ENCODE measurements around the gene ARL4C. TPM values are rescaled to one million over a fixed set of nuclear protein-coding genes. Genes with fewer than 3 reads are reported as not detected.

The ARL4C gene
- total and polyA plus RNA-seq, 2 of the 8 experiments (the other 6 are each of a cell fraction or from before 2014, with no cell fraction given): 7.0 to 16.9 TPM

DNA sequence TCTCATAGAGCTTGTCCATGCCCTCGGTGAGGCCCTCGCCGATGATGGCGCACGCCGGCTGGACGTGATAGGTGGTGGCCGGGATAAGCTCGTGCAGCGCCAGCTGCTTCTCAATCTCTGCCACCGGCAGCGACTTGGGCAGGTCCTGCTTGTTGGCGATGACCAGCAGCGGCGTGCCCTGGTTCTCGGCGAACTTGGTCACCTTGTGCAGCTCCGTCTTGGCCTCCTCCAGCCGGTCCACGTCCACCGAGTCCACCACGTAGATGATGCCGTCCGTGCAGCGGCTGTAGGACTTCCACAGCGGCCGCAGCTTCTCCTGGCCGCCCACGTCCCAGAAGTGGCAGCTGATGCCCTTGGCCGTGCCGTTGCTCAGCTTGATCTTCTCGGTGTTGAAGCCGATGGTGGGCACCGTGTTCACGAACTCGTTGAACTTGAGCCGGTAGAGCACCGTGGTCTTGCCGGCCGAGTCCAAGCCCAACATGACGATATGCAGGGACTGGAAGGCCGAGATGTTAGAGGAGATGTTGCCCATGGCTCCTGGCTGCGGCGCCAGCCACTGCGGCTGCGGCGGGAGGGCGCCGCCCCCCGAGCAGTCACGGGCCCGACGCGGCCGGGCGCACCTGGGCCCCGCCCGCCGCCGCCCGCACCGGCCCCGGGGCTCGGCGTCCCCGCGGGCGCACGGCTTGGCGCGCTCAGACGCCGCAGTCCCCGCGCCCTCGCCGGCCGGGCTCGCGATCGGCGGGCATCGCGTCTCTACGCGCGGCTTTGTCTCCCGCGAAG, 636 bp downstream of the ARL4C start:
- ChIA-PET POLR2A (ENCODE audit: partially characterized antibody) (interaction anchor here (0.7 to 2.1 kb wide), 7 partner anchors 8 to 524 kb away, joined by 3 to 7 read pairs (median 3); no protein-coding TSS in a partner anchor), CTCF (ENCODE audit: partially characterized antibody) (interaction anchor here (0.5 to 1.6 kb wide), 6 partner anchors 52 to 215 kb away, joined by 3 to 5 read pairs (median 4); no protein-coding TSS in a partner anchor)
- Histone ChIP-seq H3K27ac (ENCODE audit: low read depth, low read length) (peak overlapping the region; percentile 36; the same call in 1 of the 2 replicates), H4K91ac (replicated peaks; ENCODE audit: insufficient read length, low read length) (peak overlapping the region; percentile 83), H3K56ac (replicated peaks; ENCODE audit: insufficient read length, low read depth, low read length) (peak overlapping the region; percentile 52), H4K5ac (ENCODE audit: insufficient read length, low read depth, low read length) (no peak overlapping the region), H2AFZ (ENCODE audit: low read length) (no peak overlapping the region), H2BK120ac (replicated peaks; ENCODE audit: low read depth, low read length) (no peak overlapping the region), H3K79me1 (ENCODE audit: low read depth, low read length) (peaks cover 3% of the 10 kb centered on the region), H4K8ac (ENCODE audit: extremely low read depth, insufficient read depth, low read length) (peak overlapping the region; percentile 92), H4K20me1 (replicated peaks in 1 of 2; ENCODE audit: control insufficient read depth in 1 of 2, insufficient read depth in 2 of 2, low read length in 2 of 2) (peaks cover 6 to 15% of the 10 kb centered on the region in 2 experiments), H3K4ac (replicated peaks; ENCODE audit: insufficient read length, low read depth, low read length) (peak overlapping the region; percentile 36), H3K14ac (ENCODE audit: insufficient read length) (peak overlapping the region; percentile 34), H3K27me3 (replicated peaks in 1 of 4; ENCODE audit: control insufficient read depth in 3 of 4, extremely low read depth in 1 of 4, insufficient read depth in 3 of 4, low read length in 3 of 4) (peaks cover 0 to 11% (median 3%) of the 10 kb centered on the region in 4 experiments; a peak in 4 of 7 replicates), H3K23me2 (ENCODE audit: low read depth, low read length) (peaks cover 22% of the 10 kb centered on the region), H3K23ac (ENCODE audit: insufficient read length) (no peak overlapping the region), H3K79me2 (ENCODE audit: control insufficient read depth in 1 of 2, insufficient read depth in 2 of 2, low read length in 2 of 2) (peaks cover 0 to 48% of the 10 kb centered on the region in 2 experiments; a peak in 3 of 4 replicates), H2BK12ac (ENCODE audit: low read depth, low read length) (peak overlapping the region; percentile 97; the same call in 1 of the 2 replicates), H3K9me3 (ENCODE audit: insufficient read depth in 2 of 2, low read depth in 1 of 2, low read length in 1 of 2) (no peaks in the 10 kb centered on the region), H2BK15ac (ENCODE audit: low read length) (peak overlapping the region; percentile 67; the same call in 1 of the 2 replicates), H2BK20ac (ENCODE audit: low read length) (no peak overlapping the region), H2AK5ac (ENCODE audit: low read depth, low read length) (peak overlapping the region; percentile 57), H3K36me3 (ENCODE audit: control insufficient read depth in 2 of 4, insufficient read depth in 4 of 4, low read length in 3 of 4) (no peaks in the 10 kb centered on the region), H3K4me2 (ENCODE audit: insufficient read depth in 1 of 2, low read depth in 2 of 2, low read length in 2 of 2) (peak overlapping the region; percentile 93 to 95), H3K4me1 (replicated peaks in 1 of 4; ENCODE audit: control insufficient read depth in 3 of 4, insufficient read depth in 4 of 4, low read length in 3 of 4) (peaks cover 0 to 12% (median 3%) of the 10 kb centered on the region in 4 experiments; a peak in 5 of 7 replicates), H3K4me3 (ENCODE audit: extremely low read depth in 1 of 4, insufficient read depth in 2 of 4, low read depth in 3 of 4, low read length in 4 of 4) (peak overlapping the region; percentile 68 to 91 (median 81)), H3K9ac (replicated peaks in 1 of 4; ENCODE audit: extremely low read depth in 1 of 4, low read depth in 3 of 4, low read length in 3 of 4) (peak overlapping the region; percentile 69 to 82 (median 77)), H3K18ac (ENCODE audit: extremely low read depth, low read length) (peak overlapping the region; percentile 97), H2BK5ac (ENCODE audit: low read depth, low read length) (peak overlapping the region; percentile 66)
- peak in 1 of 2 experiments; percentile 65 for DNase-seq (ENCODE audit: low read depth in 1 of 2, low spot score in 2 of 2)
- TF ChIP-seq SAP30 (IDR thresholded peaks at IDR 0.05; ENCODE audit: insufficient read depth, insufficient replicate concordance, low read length) (peak; percentile 59), CEBPB (IDR thresholded peaks at IDR 0.05; ENCODE audit: low read depth, low read length) (no peak), KDM4A (IDR thresholded peaks at IDR 0.05; ENCODE audit: low read depth, low read length, severe bottlenecking) (peak; percentile 90), SP2 (IDR thresholded peaks at IDR 0.05; ENCODE audit: low read length) (no peak)
- TF ChIP-seq, protein P1, sequence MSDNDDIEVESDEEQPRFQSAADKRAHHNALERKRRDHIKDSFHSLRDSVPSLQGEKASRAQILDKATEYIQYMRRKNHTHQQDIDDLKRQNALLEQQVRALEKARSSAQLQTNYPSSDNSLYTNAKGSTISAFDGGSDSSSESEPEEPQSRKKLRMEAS (IDR thresholded peaks at IDR 0.05): peak; percentile 75
- WGBS, 2 experiments (ENCODE audit: extremely low coverage in 1 of 2, insufficient coverage in 1 of 2, insufficient read length in 1 of 2, insufficient replicate concordance in 2 of 2, low coverage in 1 of 2, low lambda C conversion rate in 2 of 2, missing lambda C conversion rate in 1 of 2): 2% methylated on average over 82 of the region's 89 CpGs; no CpG with 5 or more reads in 1 of the 2 experiments
- FAIRE-seq: no peak
